ENCODE measurements around the gene SAMD11.
A peak's percentile ranks its signal among the peaks of the same experiment; 100 is the strongest.
"Not testable (repeated sequence)": the region's sequence is repeated elsewhere in the genome, so short reads cannot be mapped to it uniquely, and the experiment has no call there.

Gene SAMD11

GRCh38 chr1:923131-923990, at the start of gene SAMD11:
Gene SAMD11, plus strand, starts transcription at chr1:923923. Its CDS starts 509 bp downstream, at chr1:924432.
- peak; percentile 89 for DNase-seq (ENCODE audit: low spot score)

- DNase-seq (ENCODE audit: low spot score) = not testable (repeated sequence)
Observed at GRCh38 chr1:876428-877208, 47.1 kb upstream of the SAMD11 start.

- DNase-seq (ENCODE audit: low spot score) = not testable (repeated sequence)
Observed at GRCh38 chr1:877209-877986, 46.3 kb upstream of the SAMD11 start.

GRCh38 chr1:880511-880910, 43.2 kb upstream of the SAMD11 start:
- not testable (repeated sequence) for DNase-seq (ENCODE audit: low spot score)

- not testable (repeated sequence) for DNase-seq (ENCODE audit: low spot score)
Observed at GRCh38 chr1:880915-881314, 42.8 kb upstream of the SAMD11 start.

- no peak for DNase-seq (ENCODE audit: low spot score)
Observed at GRCh38 chr1:886311-886710, 37.4 kb upstream of the SAMD11 start.

- no peak for DNase-seq (ENCODE audit: low spot score)
Observed at GRCh38 chr1:886760-887159, 37.0 kb upstream of the SAMD11 start.

GRCh38 chr1:888297-888696, 35.4 kb upstream of the SAMD11 start:
- DNase-seq (ENCODE audit: low spot score) = no peak

GRCh38 chr1:889774-890173, 33.9 kb upstream of the SAMD11 start:
- not testable (repeated sequence) for DNase-seq (ENCODE audit: low spot score)

GRCh38 chr1:890234-890633, 33.5 kb upstream of the SAMD11 start:
- DNase-seq (ENCODE audit: low spot score) = not testable (repeated sequence)

- no peak for DNase-seq (ENCODE audit: low spot score)
Observed at GRCh38 chr1:890661-891060, 33.1 kb upstream of the SAMD11 start.

- DNase-seq (ENCODE audit: low spot score) = no peak
Observed at GRCh38 chr1:897226-897625, 26.5 kb upstream of the SAMD11 start.

GRCh38 chr1:897951-898350, 25.8 kb upstream of the SAMD11 start:
- DNase-seq (ENCODE audit: low spot score) = not testable (repeated sequence)

GRCh38 chr1:899636-900317, 23.9 kb upstream of the SAMD11 start:
- no peak for DNase-seq (ENCODE audit: low spot score)

GRCh38 chr1:901108-901859, 22.4 kb upstream of the SAMD11 start:
- DNase-seq (ENCODE audit: low spot score) = no peak

GRCh38 chr1:902802-903201, 20.9 kb upstream of the SAMD11 start:
- no peak for DNase-seq (ENCODE audit: low spot score)

GRCh38 chr1:903305-903704, 20.4 kb upstream of the SAMD11 start:
- no peak for DNase-seq (ENCODE audit: low spot score)

- DNase-seq (ENCODE audit: low spot score) = no peak
Observed at GRCh38 chr1:903721-904271, 19.9 kb upstream of the SAMD11 start.

GRCh38 chr1:904310-904950, 19.3 kb upstream of the SAMD11 start:
- peak; percentile 93 for DNase-seq (ENCODE audit: low spot score)
